Esophagus squamous epithelium (tissue), 5 donors: ENCODE data around the gene MICOS13. TPM values are rescaled to one million over a fixed set of nuclear protein-coding genes. Genes with fewer than 3 reads are reported as not detected.

Experiments used
- DNase-seq: peaks from one replicate; lab custom pipeline; 2025; lab: John Stamatoyannopoulos, UW
- H3K27ac ChIP-seq, 4 donors: fragments of 200-600 bp; sonication (generic); one replicate each; pipeline ENCODE4 v1.5.1; 2016 to 2019; ENCODE audit warnings: mild to moderate bottlenecking in 1 of 4
- H3K27me3 ChIP-seq, 4 donors: fragments of 200-600 bp; sonication (generic); 1 replicate in 3 of 4; 2 replicates in 1 of 4; pipeline versions ENCODE4 v1.5.1 to v1.6.0; 2017 to 2021; ENCODE audit warnings: antibody characterized with exemption in 1 of 4
- H3K36me3 ChIP-seq, 3 donors: fragments of 200-600 bp; sonication (generic); one replicate each; pipeline ENCODE4 v1.5.1; 2016 to 2019
- H3K4me1 ChIP-seq, 3 donors: fragments of 200-600 bp; sonication (generic); one replicate each; pipeline ENCODE4 v1.5.1; 2017 to 2019
- H3K4me3 ChIP-seq, 4 donors: fragments of 200-600 bp; sonication (generic); 1 replicate in 3 of 4; 2 replicates in 1 of 4; pipeline ENCODE4 v1.5.1; 2016 to 2019; ENCODE audit warnings: mild to moderate bottlenecking in 2 of 4, moderate library complexity in 1 of 4
- H3K9me3 ChIP-seq, 3 donors: fragments of 200-600 bp; sonication (generic); one replicate each; pipeline ENCODE4 v1.5.1; 2016 to 2019
- CTCF ChIP-seq, 6 experiments: fragments of 450-650 bp in 4 of 6; fragments of 200-600 bp in 2 of 6; sonication (generic) in 2 of 6; IDR thresholded peaks; one replicate each; pipeline ENCODE4 v1.5.1; 2016 to 2019; ENCODE audit warnings: antibody characterized with exemption in 6 of 6, mild to moderate bottlenecking in 4 of 6, moderate library complexity in 4 of 6
- POLR2A ChIP-seq, 4 donors: fragments of 450-650 bp; IDR thresholded peaks; one replicate each; pipeline ENCODE4 v1.6.1; 2017; ENCODE audit warnings: antibody characterized with exemption in 4 of 4, mild to moderate bottlenecking in 4 of 4, moderate library complexity in 3 of 4
- WGBS, 2 donors: methylation state at CpG; one replicate each; pipeline ENCODE4 v1.1.5; 2018; 5-methylcytosine and 5-hydroxymethylcytosine counted together
- intact Hi-C: fragments of 100-400 bp; cut with DNase I; formaldehyde crosslinking; loops from one replicate; pipeline ENCODE4 v1.15.0; 2022
- total RNA-seq, 4 donors: library from RNA; depleted of rRNA; stranded (reverse); fragments of >200 nt; gene quantifications; one replicate each; pipeline ENCODE4 v1.1.0, GENCODE V29; 2016
- donor health status: DM: yes; HTN: yes; CAD: no.

Gene MICOS13
- total RNA-seq, 4 donors from 2014 or later: 34.0 to 76.3 (median 48.8) TPM

DNA sequence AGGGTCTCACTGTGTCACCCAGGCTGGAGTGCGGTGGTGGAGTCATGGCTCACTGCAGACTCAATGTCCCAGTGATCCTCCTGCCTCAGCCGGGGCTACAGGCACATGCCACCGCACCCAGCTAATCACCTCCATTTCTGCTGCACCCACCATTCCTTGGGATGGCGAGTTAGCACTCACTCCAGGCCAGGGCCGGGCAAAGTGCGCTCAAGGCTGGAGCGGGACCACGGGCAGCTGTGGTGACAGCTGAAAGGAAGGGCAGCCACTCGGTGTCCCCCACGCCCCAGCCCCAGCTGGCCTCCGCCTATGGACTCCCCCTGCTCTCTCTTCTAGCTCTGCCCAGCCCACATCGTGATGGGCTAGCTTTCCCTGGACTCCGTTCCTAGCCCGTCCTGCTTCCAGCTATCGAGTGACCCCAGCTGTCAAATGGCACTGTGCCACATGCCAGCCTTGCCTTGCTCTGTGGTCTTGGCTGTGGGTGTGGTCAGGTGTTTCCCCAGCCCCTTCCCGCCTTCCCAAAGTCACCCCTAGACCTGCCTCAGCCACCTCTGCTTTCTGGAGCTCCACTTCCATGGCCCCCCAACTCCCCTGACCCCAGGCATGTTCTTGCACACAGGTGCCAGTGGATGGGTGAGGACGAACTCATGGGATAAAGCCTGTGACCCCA is 4.1 kb downstream of the MICOS13 start:
- Histone ChIP-seq H3K4me3 (no peak overlapping the region), H3K27me3 (no peaks in the 10 kb centered on the region), H3K9me3 (no peaks in the 10 kb centered on the region), H3K36me3 (peaks cover 0 to 16% (median 0%) of the 10 kb centered on the region in 3 donors), H3K27ac (no peak overlapping the region), H3K4me1 (peaks cover 5 to 21% (median 12%) of the 10 kb centered on the region in 3 donors)
- intact Hi-C loops: no loop called here
- no peak for TF ChIP-seq CTCF (IDR thresholded peaks at IDR 0.05)
- TF ChIP-seq POLR2A (IDR thresholded peaks at IDR 0.05): no peak
- 61 to 96% methylated on average over 4 to 8 of the region's 17 CpGs for WGBS, 2 donors
- no peak for DNase-seq

GRCh38 chr19:5674714-5675113 is 5.6 kb downstream of the MICOS13 start:
- WGBS, 2 donors: 66% methylated on average over 5 of the region's 5 CpGs; no CpG with 5 or more reads in 1 of the 2 donors
- no peak overlapping the region for H3K27ac ChIP-seq
- H3K4me1 ChIP-seq: peaks cover 5 to 11% (median 9%) of the 10 kb centered on the region in 3 donors
- H3K27me3 ChIP-seq: no peaks in the 10 kb centered on the region
- no peak overlapping the region for H3K4me3 ChIP-seq
- TF ChIP-seq CTCF (IDR thresholded peaks at IDR 0.05) (no peak), POLR2A (IDR thresholded peaks at IDR 0.05) (no peak)
- H3K36me3 ChIP-seq: peaks cover 0 to 28% (median under 1%) of the 10 kb centered on the region in 3 donors
- no peaks in the 10 kb centered on the region for H3K9me3 ChIP-seq
- intact Hi-C loops: no loop called here
- DNase-seq: no peak

DNA sequence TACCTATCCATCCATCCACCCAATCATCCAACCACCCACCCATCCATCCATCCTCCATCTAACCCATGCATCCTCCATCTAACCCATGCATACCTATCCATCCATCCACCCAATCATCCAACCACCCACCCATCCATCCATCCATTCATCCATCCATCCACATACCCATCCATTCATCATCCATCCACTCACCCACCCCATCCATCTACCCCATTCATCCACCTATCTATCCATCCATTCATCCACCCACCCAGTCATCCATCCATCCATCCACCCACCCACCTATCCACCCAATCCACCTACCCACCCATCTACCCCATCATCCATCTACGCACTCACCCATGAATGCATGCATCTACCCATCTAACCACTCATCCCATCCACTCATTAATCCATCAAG is 6.6 kb downstream of the MICOS13 start:
- TF ChIP-seq CTCF (IDR thresholded peaks at IDR 0.05): no peak
- no peak for TF ChIP-seq POLR2A (IDR thresholded peaks at IDR 0.05)

DNA sequence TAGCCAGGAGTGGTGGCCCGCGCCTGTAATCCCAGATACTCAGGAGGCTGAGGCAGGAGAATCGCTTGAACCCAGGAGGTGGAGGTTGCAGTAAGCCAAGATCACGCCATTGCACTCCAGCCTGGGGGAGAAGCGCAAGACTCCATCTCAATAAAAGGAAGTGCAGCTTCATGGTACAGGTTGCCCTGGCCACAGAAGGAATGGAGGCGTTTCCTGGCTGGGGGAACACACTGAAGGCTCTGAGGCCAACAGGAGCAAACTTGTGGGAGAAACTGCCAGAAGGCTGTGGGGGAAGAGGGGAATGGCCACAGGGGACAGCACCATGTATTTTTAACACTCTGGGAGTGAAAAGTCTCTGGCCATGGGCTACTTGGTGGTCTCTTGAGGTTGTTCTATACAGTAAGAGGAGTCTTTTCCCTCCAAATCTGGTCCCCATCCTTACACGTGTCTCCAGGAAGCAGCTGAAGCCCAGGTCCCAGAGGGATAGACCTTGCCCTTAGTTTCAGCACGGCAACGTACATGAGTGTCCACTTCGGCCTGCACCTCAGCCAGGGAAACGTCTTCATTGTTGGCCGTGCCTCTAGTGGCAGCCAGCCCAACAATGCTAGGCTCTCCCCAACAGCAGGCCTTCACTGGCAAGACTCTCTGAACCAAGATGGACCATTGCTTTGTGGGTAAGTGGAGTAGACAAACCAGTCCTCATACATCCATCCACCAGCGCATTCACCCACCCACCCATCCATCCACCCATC is 7.4 kb downstream of the MICOS13 start:
- Histone ChIP-seq H3K27ac (no peak overlapping the region), H3K4me1 (no peaks in the 10 kb centered on the region), H3K27me3 (no peaks in the 10 kb centered on the region), H3K9me3 (no peaks in the 10 kb centered on the region), H3K36me3 (peaks cover 13 to 36% (median 17%) of the 10 kb centered on the region in 3 donors), H3K4me3 (no peak overlapping the region)
- intact Hi-C loops: no loop called here
- no peak for TF ChIP-seq CTCF (IDR thresholded peaks at IDR 0.05)
- TF ChIP-seq POLR2A (IDR thresholded peaks at IDR 0.05): no peak
- 89 to 92% methylated on average over 8 to 9 of the region's 13 CpGs for WGBS, 2 donors
- DNase-seq: no peak

More for the DNA sequence above, 6.6 kb downstream of the MICOS13 start:
- H3K27ac ChIP-seq: no peak overlapping the region
- peaks cover 9 to 36% (median 10%) of the 10 kb centered on the region in 3 donors for H3K36me3 ChIP-seq
- H3K4me1 ChIP-seq: peaks cover 0 to 2% (median 0%) of the 10 kb centered on the region in 3 donors
- WGBS, 2 donors: 97 to 100% methylated on average over 1 of the region's 1 CpG
- no peak overlapping the region for H3K4me3 ChIP-seq
- H3K9me3 ChIP-seq: no peaks in the 10 kb centered on the region
- intact Hi-C loops: no loop called here
- H3K27me3 ChIP-seq: no peaks in the 10 kb centered on the region
- no peak for DNase-seq

DNA sequence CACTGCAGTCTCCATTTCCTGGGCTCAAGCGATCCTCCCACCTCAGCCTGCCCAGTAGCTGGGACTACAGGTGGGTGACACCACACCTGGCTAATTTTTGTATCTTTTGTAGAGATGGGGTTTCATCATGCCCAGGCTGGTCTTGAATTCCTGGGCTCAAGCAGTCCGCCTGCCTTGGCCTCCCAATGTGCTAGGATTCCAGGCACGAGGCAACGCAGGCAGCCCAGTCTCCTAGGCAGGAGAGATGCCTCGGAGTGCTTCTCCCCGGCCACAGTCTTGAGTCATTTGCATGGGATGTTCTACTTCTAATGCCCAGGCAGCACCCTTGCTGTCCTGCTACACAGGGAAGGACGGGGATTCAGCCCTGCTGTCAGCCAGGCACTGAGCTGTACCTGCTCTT is 8.7 kb downstream of the MICOS13 start:
- TF ChIP-seq POLR2A (IDR thresholded peaks at IDR 0.05) (no peak), CTCF (IDR thresholded peaks at IDR 0.05) (no peak)
- 90% methylated on average over 2 of the region's 7 CpGs; no CpG with 5 or more reads in 1 of the 2 donors for WGBS, 2 donors

More for the DNA sequence above, 8.7 kb downstream of the MICOS13 start:
- intact Hi-C loops: no loop called here
- DNase-seq: no peak
- no peaks in the 10 kb centered on the region for H3K4me1 ChIP-seq
- no peaks in the 10 kb centered on the region for H3K27me3 ChIP-seq
- no peaks in the 10 kb centered on the region for H3K9me3 ChIP-seq
- H3K27ac ChIP-seq: no peak overlapping the region
- peaks cover 19 to 47% (median 30%) of the 10 kb centered on the region in 3 donors for H3K36me3 ChIP-seq
- no peak overlapping the region for H3K4me3 ChIP-seq
